Hepatocyte (in vitro differentiated cells): ENCODE data around the gene RASAL2. TPM values are rescaled to one million over a fixed set of nuclear protein-coding genes. Genes with fewer than 3 reads are reported as not detected.

Experiments
- DNase-seq: peaks from one replicate; pipeline ENCODE4 v3.0.0-alpha.2; 2016; ENCODE audit warnings: low spot score
- H2AFZ ChIP-seq: fragments of 200-600 bp; sonication (generic); 2 replicates; pipeline ENCODE4 v1.6.0; 2016; ENCODE audit warnings: antibody characterized with exemption, mild to moderate bottlenecking
- H3K27ac ChIP-seq: fragments of 200-600 bp; sonication (generic); 2 replicates; pipeline ENCODE4 v1.5.1; 2016; ENCODE audit warnings: mild to moderate bottlenecking
- H3K27me3 ChIP-seq: fragments of 200-600 bp; sonication (generic); 2 replicates; pipeline ENCODE4 v1.6.1; 2016
- H3K36me3 ChIP-seq: fragments of 200-600 bp; sonication (generic); replicated peaks from 2 replicates; pipeline ENCODE4 v1.5.1; 2016; ENCODE audit warnings: low read depth; ENCODE audit not compliant: insufficient read depth
- H3K4me1 ChIP-seq: fragments of 200-600 bp; sonication (generic); 2 replicates; pipeline ENCODE4 v1.5.1; 2016; ENCODE audit warnings: mild to moderate bottlenecking, moderate library complexity; ENCODE audit not compliant: insufficient read depth
- H3K4me2 ChIP-seq: fragments of 200-600 bp; sonication (generic); 2 replicates; pipeline ENCODE4 v1.6.0; 2016
- H3K4me3 ChIP-seq: fragments of 200-600 bp; sonication (generic); 2 replicates; pipeline ENCODE4 v1.5.1; 2016; ENCODE audit warnings: mild to moderate bottlenecking
- H3K79me2 ChIP-seq: fragments of 200-600 bp; sonication (generic); 2 replicates; pipeline ENCODE4 v1.6.0; 2017; ENCODE audit warnings: mild to moderate bottlenecking
- H3K9me2 ChIP-seq: fragments of 200-600 bp; sonication (generic); replicated peaks from 2 replicates; pipeline ENCODE4 v1.6.0; 2017; ENCODE audit warnings: mild to moderate bottlenecking; ENCODE audit not compliant: insufficient read depth
- H3K9me3 ChIP-seq: fragments of 200-600 bp; sonication (generic); 2 replicates; pipeline ENCODE4 v1.5.1; 2016; ENCODE audit warnings: low read depth, mild to moderate bottlenecking
- H4K20me1 ChIP-seq: fragments of 200-600 bp; sonication (generic); 2 replicates; pipeline ENCODE4 v1.6.0; 2016; ENCODE audit warnings: mild to moderate bottlenecking; ENCODE audit not compliant: insufficient read depth, poor library complexity, severe bottlenecking
- CTCF ChIP-seq: fragments of 200-600 bp; sonication (generic); IDR thresholded peaks from 2 replicates; pipeline ENCODE4 v1.5.1; 2016; ENCODE audit warnings: antibody characterized with exemption, mild to moderate bottlenecking; ENCODE audit not compliant: poor library complexity
- EZH2 ChIP-seq: fragments of 200-600 bp; sonication (generic); IDR thresholded peaks from 2 replicates; pipeline ENCODE4 v1.6.1; 2016; ENCODE audit warnings: antibody characterized with exemption, mild to moderate bottlenecking, borderline replicate concordance
- EZH2phosphoT487 ChIP-seq: fragments of 200-600 bp; sonication (generic); IDR thresholded peaks from one replicate; pipeline ENCODE4 v1.6.1; 2018; ENCODE audit warnings: antibody characterized with exemption, mild to moderate bottlenecking, low read depth, moderate library complexity; ENCODE audit not compliant: unreplicated experiment, severe bottlenecking
- WGBS: methylation state at CpG from one replicate; pipeline ENCODE4 v1.1.6; 2016; ENCODE audit warnings: low lambda C conversion rate; ENCODE audit errors: missing lambda C conversion rate; 5-methylcytosine and 5-hydroxymethylcytosine counted together
- polyA plus RNA-seq: library from polyadenylated mRNA; unstranded; fragments of >200 nt; fragmentation: Nextera tagmentation; extraction: Ambion mirVana; gene quantifications from 2 replicates; pipeline ENCODE4 v1.2.1, GENCODE V29; 2016
- total RNA-seq: library from RNA; depleted of rRNA; stranded (reverse); fragments of >200 nt; gene quantifications from 2 replicates; pipeline ENCODE4 v1.2.3, GENCODE V29; 2014

The RASAL2 gene
- total and polyA plus RNA-seq, 2 experiments from 2014 or later, result 8.7 to 24.0 TPM

- peak overlapping the region; percentile 45 for H3K4me3 ChIP-seq
- H2AFZ ChIP-seq, result peak overlapping the region; percentile 78
- H4K20me1 ChIP-seq, result peaks cover 5% of the 10 kb centered on the region
- peak overlapping the region; percentile 84 for H3K4me2 ChIP-seq
- WGBS, result 73% methylated on average over 3 of the region's 3 CpGs
- H3K27ac ChIP-seq, result peak overlapping the region; percentile 71
- no peaks in the 10 kb centered on the region for H3K36me3 ChIP-seq
- no peak for DNase-seq
- no peaks in the 10 kb centered on the region for H3K27me3 ChIP-seq
- no peaks in the 10 kb centered on the region for H3K9me2 ChIP-seq
- TF ChIP-seq EZH2 (no peak), CTCF (no peak), EZH2phosphoT487 (no peak)
- H3K4me1 ChIP-seq, result peaks cover 33% of the 10 kb centered on the region
- peaks cover 35% of the 10 kb centered on the region for H3K79me2 ChIP-seq
- H3K9me3 ChIP-seq, result no peaks in the 10 kb centered on the region
Measured at GRCh38 chr1:178091986-178092745, 1.7 kb upstream of the RASAL2 start.

- no peaks in the 10 kb centered on the region for H3K36me3 ChIP-seq
- H3K27ac ChIP-seq, result peak overlapping the region; percentile 71
- H2AFZ ChIP-seq, result peak overlapping the region; percentile 78
- H3K4me3 ChIP-seq, result peak overlapping the region; percentile 45
- peak; percentile 52 for DNase-seq
- TF ChIP-seq EZH2 (no peak), EZH2phosphoT487 (no peak), CTCF (peak; percentile 6)
- peaks cover 41% of the 10 kb centered on the region for H3K4me1 ChIP-seq
- no peaks in the 10 kb centered on the region for H3K9me2 ChIP-seq
- H3K4me2 ChIP-seq, result peak overlapping the region; percentile 84
- no peaks in the 10 kb centered on the region for H3K27me3 ChIP-seq
- H3K79me2 ChIP-seq, result peaks cover 43% of the 10 kb centered on the region
- peaks cover 5% of the 10 kb centered on the region for H4K20me1 ChIP-seq
- no peaks in the 10 kb centered on the region for H3K9me3 ChIP-seq
- WGBS, result 8% methylated on average over 11 of the region's 11 CpGs
Measured at GRCh38 chr1:178092878-178093493, 918 bp upstream of the RASAL2 start.

- peak overlapping the region; percentile 92 for H3K4me3 ChIP-seq
- peak; percentile 97 for DNase-seq
- H3K79me2 ChIP-seq, result peaks cover 48% of the 10 kb centered on the region
- peaks cover 44% of the 10 kb centered on the region for H3K4me1 ChIP-seq
- H3K9me2 ChIP-seq, result no peaks in the 10 kb centered on the region
- under 1% methylated on average over 23 of the region's 42 CpGs for WGBS
- TF ChIP-seq EZH2 (no peak), CTCF (no peak), EZH2phosphoT487 (no peak)
- H3K4me2 ChIP-seq, result peak overlapping the region; percentile 84
- H3K36me3 ChIP-seq, result no peaks in the 10 kb centered on the region
- H3K27ac ChIP-seq, result peak overlapping the region; percentile 97
- peaks cover 5% of the 10 kb centered on the region for H4K20me1 ChIP-seq
- no peaks in the 10 kb centered on the region for H3K9me3 ChIP-seq
- H2AFZ ChIP-seq, result peak overlapping the region; percentile 80
- no peaks in the 10 kb centered on the region for H3K27me3 ChIP-seq
Measured at GRCh38 chr1:178093494-178093950, 382 bp upstream of the RASAL2 start.
